HG02852 (cell line): ENCODE results near the gene UNC13C.
"Not testable (repeated sequence)": the region's sequence is repeated elsewhere in the genome, so short reads cannot be mapped to it uniquely, and the experiment has no call there.

ENCODE experiments used
- ATAC-seq: cut with Tn5 transposase; IDR thresholded peaks from one replicate; pipeline ENCODE4 v1.9.1; 2021; ENCODE audit warnings: mild to moderate bottlenecking, moderate library complexity; ENCODE audit not compliant: unreplicated experiment

UNC13C gene

GRCh38 chr15:54410481-54410880, 432.2 kb downstream of the UNC13C start:
- ATAC-seq, result no peak

- no peak for ATAC-seq
Observed at GRCh38 chr15:54424171-54424570, 445.9 kb downstream of the UNC13C start.

- no peak for ATAC-seq
Observed at GRCh38 chr15:54428596-54428995, 450.4 kb downstream of the UNC13C start.

GRCh38 chr15:54450288-54450687, 472.0 kb downstream of the UNC13C start:
- not testable (repeated sequence) for ATAC-seq

- no peak for ATAC-seq
Observed at GRCh38 chr15:54456413-54456812, 478.2 kb downstream of the UNC13C start.

GRCh38 chr15:54462511-54462913, 484.3 kb downstream of the UNC13C start:
- ATAC-seq, result no peak

GRCh38 chr15:54481819-54482218, 503.6 kb downstream of the UNC13C start:
- no peak for ATAC-seq

- ATAC-seq, result no peak
Observed at GRCh38 chr15:54482251-54482650, 504.0 kb downstream of the UNC13C start.

- ATAC-seq, result no peak
Observed at GRCh38 chr15:54500330-54500729, 522.1 kb downstream of the UNC13C start.

GRCh38 chr15:54502416-54503075, 524.3 kb downstream of the UNC13C start:
- ATAC-seq, result no peak

GRCh38 chr15:54504695-54505094, 526.5 kb downstream of the UNC13C start:
- no peak for ATAC-seq

GRCh38 chr15:54506977-54507524, 528.8 kb downstream of the UNC13C start:
- no peak for ATAC-seq

GRCh38 chr15:54514601-54515000, 536.4 kb downstream of the UNC13C start:
- ATAC-seq, result no peak

GRCh38 chr15:54515664-54516582, 537.7 kb downstream of the UNC13C start:
- no peak for ATAC-seq

- no peak for ATAC-seq
Observed at GRCh38 chr15:54517366-54517765, 539.1 kb downstream of the UNC13C start.

GRCh38 chr15:54518156-54518882, 540.1 kb downstream of the UNC13C start:
- ATAC-seq, result no peak

- ATAC-seq, result no peak
Observed at GRCh38 chr15:54519577-54519976, 541.3 kb downstream of the UNC13C start.

- no peak for ATAC-seq
Observed at GRCh38 chr15:54520616-54521015, 542.4 kb downstream of the UNC13C start.

- no peak for ATAC-seq
Observed at GRCh38 chr15:54521206-54521605, 543.0 kb downstream of the UNC13C start.

- no peak for ATAC-seq
Observed at GRCh38 chr15:54528021-54528420, 549.8 kb downstream of the UNC13C start.

GRCh38 chr15:54540721-54541120, 562.5 kb downstream of the UNC13C start:
- no peak for ATAC-seq
